Keratinocyte (primary cell): ENCODE results near the gene TAF1B. TPM values are rescaled to one million over a fixed set of nuclear protein-coding genes. Genes with fewer than 3 reads are reported as not detected.

Experiments used
- DNase-seq: peaks from one replicate; pipeline ENCODE4 v3.0.0-alpha.2; 2011; ENCODE audit warnings: low read depth, missing footprints, low spot score
- FAIRE-seq: peaks from 2 replicates; lab custom pipeline; 2011; peaks lifted over from hg19 to GRCh38; lab: Jason Lieb, UNC
- H2AFZ ChIP-seq: 2 replicates; pipeline ENCODE4 v1.6.0; 2012; ENCODE audit warnings: low read length, control low read depth, inconsistent platforms; ENCODE audit not compliant: control insufficient read depth
- H3K27ac ChIP-seq: 2 replicates; pipeline ENCODE4 v1.5.1; 2011; ENCODE audit warnings: low read length; ENCODE audit not compliant: control insufficient read depth, insufficient read depth
- H3K27me3 ChIP-seq: 3 replicates; pipeline ENCODE4 v1.6.0; 2011; ENCODE audit warnings: low read length; ENCODE audit not compliant: control insufficient read depth, insufficient read depth; ENCODE audit errors: extremely low read depth
- H3K36me3 ChIP-seq, 2 experiments: 2 replicates in 1 of 2; 3 replicates in 1 of 2; pipeline ENCODE4 v1.5.1; 2011; ENCODE audit warnings: low read length in 2 of 2, mild to moderate bottlenecking in 1 of 2; ENCODE audit not compliant: control insufficient read depth in 2 of 2, insufficient read depth in 2 of 2; ENCODE audit errors: extremely low read depth in 1 of 2
- H3K4me1 ChIP-seq: 3 replicates; pipeline ENCODE4 v1.5.1; 2011; ENCODE audit warnings: low read length; ENCODE audit not compliant: control insufficient read depth, insufficient read depth; ENCODE audit errors: extremely low read depth
- H3K4me2 ChIP-seq: 3 replicates; pipeline ENCODE4 v1.6.0; 2011; ENCODE audit warnings: low read depth, low read length; ENCODE audit not compliant: control insufficient read depth, insufficient read depth; ENCODE audit errors: extremely low read depth
- H3K4me3 ChIP-seq, 3 experiments: fragments of 200-600 bp in 1 of 3; sonication (generic) in 1 of 3; 2 replicates in 2 of 3; 3 replicates in 1 of 3; pipeline ENCODE4 v1.5.1; 2011 to 2016; ENCODE audit warnings: low read length in 3 of 3, mild to moderate bottlenecking in 3 of 3, control low read depth in 2 of 3, inconsistent platforms in 1 of 3, low read depth in 1 of 3, mixed read lengths in 1 of 3, mixed run types in 1 of 3, moderate library complexity in 1 of 3; ENCODE audit not compliant: control insufficient read depth in 2 of 3, insufficient read depth in 2 of 3; ENCODE audit errors: extremely low read depth in 1 of 3
- H3K79me2 ChIP-seq: 2 replicates; pipeline ENCODE4 v1.6.0; 2012; ENCODE audit warnings: low read length; ENCODE audit not compliant: control insufficient read depth, insufficient read depth
- H3K9ac ChIP-seq: 3 replicates; pipeline ENCODE4 v1.6.0; 2011; ENCODE audit warnings: low read length; ENCODE audit not compliant: control insufficient read depth, insufficient read depth; ENCODE audit errors: extremely low read depth
- H3K9me1 ChIP-seq: 3 replicates; pipeline ENCODE4 v1.6.0; 2011; ENCODE audit warnings: low read length; ENCODE audit not compliant: control insufficient read depth, insufficient read depth; ENCODE audit errors: extremely low read depth
- H3K9me3 ChIP-seq: 2 replicates; pipeline ENCODE4 v1.5.1; 2012; ENCODE audit warnings: low read depth, low read length; ENCODE audit not compliant: control insufficient read depth
- H4K20me1 ChIP-seq: 3 replicates; pipeline ENCODE4 v1.6.0; 2011; ENCODE audit warnings: low read length; ENCODE audit not compliant: control insufficient read depth, insufficient read depth; ENCODE audit errors: extremely low read depth
- CTCF ChIP-seq, 3 experiments: IDR thresholded peaks in 1 of 3; conservative IDR thresholded peaks in 1 of 3; optimal IDR thresholded peaks in 1 of 3; 2 replicates in 2 of 3; 3 replicates in 1 of 3; pipeline versions ENCODE3 to v1.5.1; 2011; ENCODE audit warnings: low read length in 3 of 3, mild to moderate bottlenecking in 3 of 3, moderate library complexity in 2 of 3, control low read depth in 1 of 3, inconsistent platforms in 1 of 3; ENCODE audit not compliant: insufficient read depth in 2 of 3; ENCODE audit errors: extremely low read depth in 1 of 3
- EZH2 ChIP-seq: IDR thresholded peaks from one replicate; pipeline ENCODE4 v1.6.1; 2012; ENCODE audit warnings: inconsistent platforms, mild to moderate bottlenecking, low read length, moderate library complexity
- dilution Hi-C: fragments of 300-500 bp; cut with MboI; formaldehyde crosslinking; loops from one replicate; pipeline ENCODE4 v1.7.0; 2020; ENCODE audit warnings: low sequenced_read_pairs; ENCODE audit not compliant: extremely low pct_ligation_motif_present
- polyA plus RNA-seq, 5 experiments: library from polyadenylated mRNA; depleted of rRNA in 3 of 5; stranded (reverse) in 3 of 5; stranded (forward) in 1 of 5; unstranded in 1 of 5; fragments of >200 nt; gene quantifications; 1 replicate in 1 of 5; 2 replicates in 3 of 5; 3 replicates in 1 of 5; pipeline versions ENCODE4 v1.2.1 to v1.2.3, GENCODE V29; 2011 to 2012; ENCODE audit warnings: missing spikeins in 2 of 5, low read depth in 1 of 5, low replicate concordance in 1 of 5

Gene TAF1B
- polyA plus RNA-seq, 1 donor (not counting 4 experiments of a cell fraction or from before 2014, with no cell fraction given) = 16.5 TPM

- H3K4me2 ChIP-seq = no peak overlapping the region
- H3K9me1 ChIP-seq = no peaks in the 10 kb centered on the region
- DNase-seq = no peak
- H3K9me3 ChIP-seq = no peaks in the 10 kb centered on the region
- TF ChIP-seq EZH2 (no peak), CTCF (optimal IDR thresholded peaks at IDR 0.05 in 1 of 3, IDR thresholded peaks at IDR 0.05 in 1 of 3, conservative IDR thresholded peaks at IDR 0.05 in 1 of 3; ENCODE audit: extremely low read depth in 1 of 3, insufficient read depth in 2 of 3, low read length in 3 of 3) (no peak)
- peaks cover 42% of the 10 kb centered on the region for H3K4me1 ChIP-seq
- H2AFZ ChIP-seq = no peak overlapping the region
- H3K9ac ChIP-seq = no peak overlapping the region
- no peaks in the 10 kb centered on the region for H3K79me2 ChIP-seq
- H3K36me3 ChIP-seq = no peaks in the 10 kb centered on the region
- no peak overlapping the region for H3K4me3 ChIP-seq
- no peak overlapping the region for H3K27ac ChIP-seq
- H4K20me1 ChIP-seq = no peaks in the 10 kb centered on the region
- no peak for FAIRE-seq
- H3K27me3 ChIP-seq = no peaks in the 10 kb centered on the region
- dilution Hi-C loops = no loop called here
Observed at GRCh38 chr2:9805435-9806297, 37.6 kb upstream of the TAF1B start.

- peaks cover 41% of the 10 kb centered on the region for H3K4me1 ChIP-seq
- H2AFZ ChIP-seq = no peak overlapping the region
Observed at GRCh38 chr2:9806298-9806610, 37.0 kb upstream of the TAF1B start.

More at GRCh38 chr2:9806298-9806610, 37.0 kb upstream of the TAF1B start:
- no peaks in the 10 kb centered on the region for H3K9me1 ChIP-seq
- H3K27me3 ChIP-seq = no peaks in the 10 kb centered on the region
- no peak for DNase-seq
- H3K9ac ChIP-seq = no peak overlapping the region
- no peak overlapping the region for H3K4me2 ChIP-seq
- no peaks in the 10 kb centered on the region for H3K9me3 ChIP-seq
- no peaks in the 10 kb centered on the region for H3K79me2 ChIP-seq
- no peaks in the 10 kb centered on the region for H4K20me1 ChIP-seq
- no peak overlapping the region for H3K4me3 ChIP-seq
- no peaks in the 10 kb centered on the region for H3K36me3 ChIP-seq
- dilution Hi-C loops = no loop called here
- FAIRE-seq = no peak
- TF ChIP-seq EZH2 = no peak
- no peak for TF ChIP-seq CTCF (optimal IDR thresholded peaks at IDR 0.05 in 1 of 3, IDR thresholded peaks at IDR 0.05 in 1 of 3, conservative IDR thresholded peaks at IDR 0.05 in 1 of 3; ENCODE audit: extremely low read depth in 1 of 3, insufficient read depth in 2 of 3, low read length in 3 of 3)
- no peak overlapping the region for H3K27ac ChIP-seq
